HepG2 (cell line): Measurements from ENCODE around the gene B3GALT5. TPM values are rescaled to one million over a fixed set of nuclear protein-coding genes. Genes with fewer than 3 reads are reported as not detected.

Experiments
- ATAC-seq: fragments of 200-7000 bp; cut with Tn5 transposase; 3 replicates; pipeline ENCODE4 v1.9.1; 2020; ENCODE audit warnings: mild to moderate bottlenecking, moderate library complexity
- BruUV-seq: library from RNA; stranded (reverse); fragments of 400-500 nt; replicated peaks from 2 replicates; lab custom pipeline; 2021; lab: Mats Ljungman, UMichigan
- CTCF ChIA-PET: fragments of 300-600 bp; formaldehyde crosslinking; extraction: SDS; loops from one replicate; lab custom pipeline; 2021; ENCODE audit warnings: low total read pairs, inconsistent platforms, low intra/inter-chr PET ratio; lab: Yijun Ruan, JAX
- POLR2A ChIA-PET: fragments of 350-600 bp; sonication (Branson Sonifier 250); formaldehyde crosslinking; loops from one replicate; lab custom pipeline; 2020; ENCODE audit warnings: antibody characterized with exemption, inconsistent platforms; lab: Yijun Ruan, JAX
- DNase-seq: peaks from one replicate; pipeline ENCODE4 v3.0.0-alpha.2; 2015; ENCODE audit warnings: low spot score
- FAIRE-seq: peaks from 3 replicates; lab custom pipeline; 2011; peaks lifted over from hg19 to GRCh38; lab: Jason Lieb, UNC
- H2AFZ ChIP-seq: one replicate; pipeline ENCODE4 v1.6.1; 2011; ENCODE audit warnings: low read length, inconsistent platforms
- H3K27ac ChIP-seq: fragments of 300-600 bp; 3 replicates; pipeline ENCODE4 v1.8.0; 2011; ENCODE audit warnings: mixed run types, mild to moderate bottlenecking, mixed read lengths, low read length, inconsistent platforms; ENCODE audit not compliant: insufficient read depth; ENCODE audit errors: extremely low read length
- H3K27me3 ChIP-seq, 2 experiments: fragments of 200-600 bp in 1 of 2; 2 replicates in 1 of 2; 3 replicates in 1 of 2; pipeline versions ENCODE4 v1.6.0 to v1.8.0; 2011; ENCODE audit warnings: low read length in 2 of 2, mild to moderate bottlenecking in 2 of 2, moderate library complexity in 2 of 2, inconsistent platforms in 1 of 2; ENCODE audit not compliant: insufficient read depth in 2 of 2, control insufficient read depth in 1 of 2
- H3K36me3 ChIP-seq, 2 experiments: fragments of 200-600 bp in 1 of 2; replicated peaks in 1 of 2; 2 replicates in 1 of 2; 3 replicates in 1 of 2; pipeline versions ENCODE4 v1.5.1 to v1.8.0; 2011; ENCODE audit warnings: low read length in 2 of 2, inconsistent platforms in 1 of 2; ENCODE audit not compliant: insufficient read depth in 2 of 2, control insufficient read depth in 1 of 2
- H3K4me1 ChIP-seq: 2 replicates; pipeline ENCODE4 v1.5.1; 2012; ENCODE audit warnings: low read length, inconsistent platforms; ENCODE audit not compliant: insufficient read depth
- H3K4me2 ChIP-seq: 2 replicates; pipeline ENCODE4 v1.6.0; 2011; ENCODE audit warnings: low read depth, low read length, inconsistent platforms
- H3K4me3 ChIP-seq, 3 experiments: fragments of 200-600 bp in 1 of 3; sonication (generic), shearing (Covaris generic) in 1 of 3; replicated peaks in 1 of 3; 2 replicates each; pipeline ENCODE4 v1.5.1; 2011 to 2016; ENCODE audit warnings: low read length in 3 of 3, inconsistent platforms in 2 of 3, low read depth in 2 of 3, mild to moderate bottlenecking in 2 of 3, control low read depth in 1 of 3, mixed read lengths in 1 of 3; ENCODE audit not compliant: insufficient read depth in 1 of 3
- H3K79me2 ChIP-seq: one replicate; pipeline ENCODE4 v1.6.1; 2011; ENCODE audit warnings: low read length, inconsistent platforms; ENCODE audit not compliant: insufficient read depth
- H3K9ac ChIP-seq: 2 replicates; pipeline ENCODE4 v1.6.0; 2011; ENCODE audit warnings: mild to moderate bottlenecking, low read depth, low read length, inconsistent platforms; ENCODE audit not compliant: insufficient read depth
- H3K9me3 ChIP-seq: 2 replicates; pipeline ENCODE4 v1.5.1; 2012; ENCODE audit warnings: mild to moderate bottlenecking, low read length
- H4K20me1 ChIP-seq: 2 replicates; pipeline ENCODE4 v1.6.0; 2011; ENCODE audit warnings: inconsistent platforms, mild to moderate bottlenecking, low read length, moderate library complexity; ENCODE audit not compliant: insufficient read depth
- GABPB1 ChIP-seq: IDR thresholded peaks from 2 replicates; pipeline ENCODE4 v1.6.1; 2016; ENCODE audit warnings: mild to moderate bottlenecking, missing genetic modification reagents, moderate library complexity, missing compliant biosample characterization
- KMT2A ChIP-seq: sonication (generic); formaldehyde crosslinking; IDR thresholded peaks from 2 replicates; pipeline ENCODE4 v1.4.0; 2020; ENCODE audit warnings: missing genetic modification reagents
- LCORL ChIP-seq, 2 experiments: fragments of 450-650 bp in 1 of 2; sonication (generic) in 1 of 2; formaldehyde crosslinking in 1 of 2; IDR thresholded peaks; 2 replicates each; pipeline versions ENCODE4 v1.5.0 to v1.6.1; 2017 to 2020; ENCODE audit warnings: antibody characterized with exemption in 1 of 2, missing genetic modification reagents in 1 of 2
- NFE2 ChIP-seq: sonication (generic); formaldehyde crosslinking; IDR thresholded peaks from 2 replicates; pipeline ENCODE4 v1.4.0; 2020; ENCODE audit warnings: missing genetic modification reagents
- NFYB ChIP-seq: sonication (generic); formaldehyde crosslinking; IDR thresholded peaks from 2 replicates; pipeline ENCODE4 v1.4.0; 2020; ENCODE audit warnings: missing genetic modification reagents
- TGIF2 ChIP-seq: IDR thresholded peaks from 2 replicates; pipeline ENCODE4 v1.6.1; 2016; ENCODE audit warnings: control low read depth, missing compliant biosample characterization
- ZNF782 ChIP-seq: sonication (generic); formaldehyde crosslinking; IDR thresholded peaks from 2 replicates; pipeline ENCODE4 v1.4.0; 2020; ENCODE audit warnings: missing genetic modification reagents, mild to moderate bottlenecking, borderline replicate concordance
- WGBS: methylation state at CpG from one replicate; pipeline ENCODE4 v1.1.6; 2017; ENCODE audit warnings: low lambda C conversion rate; 5-methylcytosine and 5-hydroxymethylcytosine counted together
- in situ Hi-C: cut with HindIII; loops from 2 replicates; pipeline ENCODE4 v1.10.0; 2017; ENCODE audit warnings: low pct_unique_long_range_greater_than_20kb; ENCODE audit not compliant: extremely low pct_ligation_motif_present
- intact Hi-C: fragments of 100-400 bp; cut with micrococcal nuclease; formaldehyde crosslinking; loops from one replicate; pipeline ENCODE4 v1.10.0; 2022; ENCODE audit not compliant: unreplicated experiment
- polyA plus RNA-seq, 8 experiments: library from polyadenylated mRNA; depleted of rRNA in 3 of 8; stranded (reverse) in 7 of 8; unstranded in 1 of 8; fragments of >200 nt; fragmentation: Illumina TruSeq in 4 of 8; extraction: Trizol in 4 of 8; gene quantifications; 2 replicates each; pipeline versions ENCODE4 v1.2.1 to v1.2.3, GENCODE V29; 2011 to 2016; ENCODE audit warnings: low read depth in 4 of 8, missing spikeins in 1 of 8, mixed read lengths in 1 of 8; ENCODE audit not compliant: insufficient read depth in 1 of 8
- total RNA-seq, 5 experiments: library from RNA; depleted of rRNA; stranded (reverse); fragments of >200 nt; fragmentation: Illumina TruSeq; extraction: Trizol; gene quantifications; 2 replicates each; pipeline ENCODE4 v1.2.3, GENCODE V29; 2016; ENCODE audit warnings: low read depth in 1 of 5
- TF ChIP-seq, protein P1 (sequence below): sonication (generic); formaldehyde crosslinking; IDR thresholded peaks from 2 replicates; pipeline ENCODE4 v1.5.0; 2020; ENCODE audit warnings: mild to moderate bottlenecking, missing genetic modification reagents

Gene B3GALT5
- total and polyA plus RNA-seq, 2 of the 13 experiments (the other 11 are each of a cell fraction or from before 2014, with no cell fraction given) = 0.02 to 0.03 TPM

GRCh38 chr21:39564200-39564599 lies 48.5 kb upstream of the B3GALT5 start:
- no peaks in the 10 kb centered on the region for H3K4me1 ChIP-seq
- no peak overlapping the region for H3K27ac ChIP-seq
- H3K4me3 ChIP-seq = no peak overlapping the region
- ChIA-PET CTCF (no interaction called here), POLR2A (no interaction called here)
- no peak overlapping the region for H3K4me2 ChIP-seq
- no peaks in the 10 kb centered on the region for H3K36me3 ChIP-seq
- no TSS peak for BruUV-seq
- no peak overlapping the region for H2AFZ ChIP-seq
- DNase-seq = no peak
- in situ Hi-C loops = no loop called here
- no peak overlapping the region for H3K9ac ChIP-seq
- TF ChIP-seq NFYB (CRISPR knock-in tag) = no peak
- no peak for TF ChIP-seq TGIF2 (CRISPR knock-in tag)
- TF ChIP-seq LCORL (IDR thresholded peaks at IDR 0.05) = no peak
- TF ChIP-seq LCORL (CRISPR knock-in tag; IDR thresholded peaks at IDR 0.05) = no peak
- no peak for TF ChIP-seq ZNF782 (CRISPR knock-in tag)
- TF ChIP-seq GABPB1 (CRISPR knock-in tag) = no peak
- TF ChIP-seq, protein P1, sequence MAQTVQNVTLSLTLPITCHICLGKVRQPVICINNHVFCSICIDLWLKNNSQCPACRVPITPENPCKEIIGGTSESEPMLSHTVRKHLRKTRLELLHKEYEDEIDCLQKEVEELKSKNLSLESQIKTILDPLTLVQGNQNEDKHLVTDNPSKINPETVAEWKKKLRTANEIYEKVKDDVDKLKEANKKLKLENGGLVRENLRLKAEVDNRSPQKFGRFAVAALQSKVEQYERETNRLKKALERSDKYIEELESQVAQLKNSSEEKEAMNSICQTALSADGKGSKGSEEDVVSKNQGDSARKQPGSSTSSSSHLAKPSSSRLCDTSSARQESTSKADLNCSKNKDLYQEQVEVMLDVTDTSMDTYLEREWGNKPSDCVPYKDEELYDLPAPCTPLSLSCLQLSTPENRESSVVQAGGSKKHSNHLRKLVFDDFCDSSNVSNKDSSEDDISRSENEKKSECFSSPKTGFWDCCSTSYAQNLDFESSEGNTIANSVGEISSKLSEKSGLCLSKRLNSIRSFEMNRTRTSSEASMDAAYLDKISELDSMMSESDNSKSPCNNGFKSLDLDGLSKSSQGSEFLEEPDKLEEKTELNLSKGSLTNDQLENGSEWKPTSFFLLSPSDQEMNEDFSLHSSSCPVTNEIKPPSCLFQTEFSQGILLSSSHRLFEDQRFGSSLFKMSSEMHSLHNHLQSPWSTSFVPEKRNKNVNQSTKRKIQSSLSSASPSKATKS (CRISPR knock-in tag) = no peak
- TF ChIP-seq KMT2A (CRISPR knock-in tag) = no peak
- no peak for TF ChIP-seq NFE2 (CRISPR knock-in tag)
- intact Hi-C loops = no loop called here
- H3K9me3 ChIP-seq = no peaks in the 10 kb centered on the region
- H4K20me1 ChIP-seq = no peaks in the 10 kb centered on the region
- ATAC-seq = no peak
- FAIRE-seq = no peak
- peaks cover 0 to 19% of the 10 kb centered on the region in 2 experiments; a peak in 1 of 5 replicates for H3K27me3 ChIP-seq
- 29% methylated on average over 3 of the region's 3 CpGs for WGBS
- no peaks in the 10 kb centered on the region for H3K79me2 ChIP-seq
